HEK293 (cell line): ENCODE results near the gene IGF2BP2.
"Not testable (repeated sequence)": the region's sequence is repeated elsewhere in the genome, so short reads cannot be mapped to it uniquely, and the experiment has no call there.

ENCODE experiments used
- CTCF ChIA-PET: fragments of 350-600 bp; formaldehyde crosslinking; extraction: SDS; loops from one replicate; lab custom pipeline; 2021; ENCODE audit warnings: antibody characterized with exemption; lab: Yijun Ruan, JAX
- POLR2A ChIA-PET: fragments of 300-600 bp; formaldehyde crosslinking; extraction: SDS; loops from one replicate; lab custom pipeline; 2020; ENCODE audit warnings: antibody characterized with exemption, inconsistent platforms; lab: Yijun Ruan, JAX
- H3K27ac ChIP-seq: fragments of 200-500 bp; sonication (Bioruptor generic); 2 replicates; pipeline ENCODE4 v1.5.1; 2014; ENCODE audit warnings: low read depth, low read length, control low read depth, inconsistent platforms; ENCODE audit errors: extremely low read depth
- H3K36me3 ChIP-seq, 2 experiments: fragments of 200-500 bp in 1 of 2; sonication (Bioruptor generic) in 1 of 2; 1 replicate in 1 of 2; 2 replicates in 1 of 2; pipeline ENCODE4 v1.5.1; 2014 to 2017; ENCODE audit warnings: inconsistent platforms in 2 of 2, low read length in 2 of 2; ENCODE audit not compliant: control insufficient read depth in 2 of 2, insufficient read depth in 1 of 2
- H3K4me1 ChIP-seq: fragments of 200-500 bp; sonication (Bioruptor generic); 2 replicates; pipeline ENCODE4 v1.5.1; 2014; ENCODE audit warnings: mild to moderate bottlenecking, low read length, inconsistent platforms; ENCODE audit not compliant: control insufficient read depth, insufficient read depth
- H3K4me3 ChIP-seq: 2 replicates; pipeline ENCODE4 v1.5.1; 2011; ENCODE audit warnings: low read depth, mild to moderate bottlenecking, control low read depth, low read length, moderate library complexity
- H3K9me3 ChIP-seq: fragments of 200-500 bp; sonication (Bioruptor generic); 2 replicates; pipeline ENCODE4 v1.5.1; 2014; ENCODE audit warnings: low read depth, low read length, inconsistent platforms; ENCODE audit not compliant: control insufficient read depth, insufficient read depth
- EGR2 ChIP-seq: fragments of 450-650 bp; formaldehyde crosslinking; IDR thresholded peaks from 2 replicates; pipeline ENCODE4 v1.5.1; 2016; ENCODE audit warnings: low read depth, missing biosample characterization, missing genetic modification characterization
- FEZF1 ChIP-seq: fragments of 450-650 bp; formaldehyde crosslinking; IDR thresholded peaks from 2 replicates; pipeline ENCODE4 v1.5.1; 2016; ENCODE audit warnings: missing biosample characterization, missing genetic modification characterization
- GLIS1 ChIP-seq: fragments of 450-650 bp; formaldehyde crosslinking; IDR thresholded peaks from 2 replicates; pipeline ENCODE4 v1.5.1; 2016; ENCODE audit warnings: missing biosample characterization, missing genetic modification characterization
- HOXD13 ChIP-seq: sonication (generic); formaldehyde crosslinking; IDR thresholded peaks from 2 replicates; pipeline ENCODE4 v1.8.0; 2022; ENCODE audit warnings: missing genetic modification reagents, borderline replicate concordance
- IKZF3 ChIP-seq: fragments of 450-650 bp; IDR thresholded peaks from 2 replicates; pipeline ENCODE4 v1.5.0; 2018; ENCODE audit warnings: missing biosample characterization, mild to moderate bottlenecking, missing genetic modification characterization, moderate library complexity
- KLF1 ChIP-seq: fragments of 450-650 bp; formaldehyde crosslinking; IDR thresholded peaks from 2 replicates; pipeline ENCODE4 v1.5.1; 2016; ENCODE audit warnings: missing biosample characterization, missing genetic modification characterization
- OSR2 ChIP-seq: fragments of 450-650 bp; formaldehyde crosslinking; IDR thresholded peaks from 2 replicates; pipeline ENCODE4 v1.5.1; 2016; ENCODE audit warnings: missing biosample characterization, missing genetic modification characterization
- PRDM1 ChIP-seq: fragments of 450-650 bp; formaldehyde crosslinking; IDR thresholded peaks from 2 replicates; pipeline ENCODE4; 2016; ENCODE audit warnings: missing biosample characterization, missing genetic modification characterization
- SP7 ChIP-seq: fragments of 450-650 bp; formaldehyde crosslinking; IDR thresholded peaks from 2 replicates; pipeline ENCODE4 v1.5.1; 2016; ENCODE audit warnings: missing biosample characterization, missing genetic modification characterization
- YY1 ChIP-seq: fragments of 450-650 bp; formaldehyde crosslinking; IDR thresholded peaks from 2 replicates; pipeline ENCODE4 v1.5.1; 2018; ENCODE audit warnings: missing biosample characterization, missing genetic modification characterization
- ZEB2 ChIP-seq: fragments of 450-650 bp; formaldehyde crosslinking; IDR thresholded peaks from 2 replicates; pipeline ENCODE4 v1.5.1; 2016; ENCODE audit warnings: missing biosample characterization, missing genetic modification characterization
- ZFHX2 ChIP-seq: fragments of 450-650 bp; formaldehyde crosslinking; conservative IDR thresholded peaks from 2 replicates; pipeline ENCODE4 v1.5.1; 2016; ENCODE audit warnings: missing biosample characterization, missing genetic modification characterization
- ZNF121 ChIP-seq: fragments of 450-650 bp; formaldehyde crosslinking; IDR thresholded peaks from 2 replicates; pipeline ENCODE4 v1.5.1; 2016; ENCODE audit warnings: missing biosample characterization, missing genetic modification characterization
- ZNF146 ChIP-seq: fragments of 450-650 bp; formaldehyde crosslinking; IDR thresholded peaks from 2 replicates; pipeline ENCODE4 v1.5.1; 2016; ENCODE audit warnings: missing biosample characterization, missing genetic modification characterization
- ZNF18 ChIP-seq: fragments of 450-650 bp; formaldehyde crosslinking; IDR thresholded peaks from 2 replicates; pipeline ENCODE4 v1.5.1; 2016; ENCODE audit warnings: missing biosample characterization, missing genetic modification characterization
- ZNF223 ChIP-seq: fragments of 450-650 bp; formaldehyde crosslinking; IDR thresholded peaks from 2 replicates; pipeline ENCODE4 v1.5.1; 2016; ENCODE audit warnings: missing biosample characterization, missing genetic modification characterization
- ZSCAN30 ChIP-seq: fragments of 450-650 bp; IDR thresholded peaks from 2 replicates; pipeline ENCODE4 v1.5.1; 2018; ENCODE audit warnings: missing biosample characterization, mild to moderate bottlenecking, missing genetic modification characterization, moderate library complexity
- TF ChIP-seq, protein P1 (sequence below): fragments of 450-650 bp; formaldehyde crosslinking; IDR thresholded peaks from 2 replicates; pipeline ENCODE4 v1.5.1; 2016; ENCODE audit warnings: missing biosample characterization, missing genetic modification characterization
- TF ChIP-seq, protein P2 (sequence below): fragments of 450-650 bp; formaldehyde crosslinking; IDR thresholded peaks from 2 replicates; pipeline ENCODE4 v1.5.1; 2016; ENCODE audit warnings: missing biosample characterization, missing genetic modification characterization
- TF ChIP-seq, protein P3 (sequence below): fragments of 450-650 bp; formaldehyde crosslinking; IDR thresholded peaks from 2 replicates; pipeline ENCODE4 v1.5.1; 2017; ENCODE audit warnings: missing biosample characterization, missing genetic modification characterization

IGF2BP2 gene

DNA sequence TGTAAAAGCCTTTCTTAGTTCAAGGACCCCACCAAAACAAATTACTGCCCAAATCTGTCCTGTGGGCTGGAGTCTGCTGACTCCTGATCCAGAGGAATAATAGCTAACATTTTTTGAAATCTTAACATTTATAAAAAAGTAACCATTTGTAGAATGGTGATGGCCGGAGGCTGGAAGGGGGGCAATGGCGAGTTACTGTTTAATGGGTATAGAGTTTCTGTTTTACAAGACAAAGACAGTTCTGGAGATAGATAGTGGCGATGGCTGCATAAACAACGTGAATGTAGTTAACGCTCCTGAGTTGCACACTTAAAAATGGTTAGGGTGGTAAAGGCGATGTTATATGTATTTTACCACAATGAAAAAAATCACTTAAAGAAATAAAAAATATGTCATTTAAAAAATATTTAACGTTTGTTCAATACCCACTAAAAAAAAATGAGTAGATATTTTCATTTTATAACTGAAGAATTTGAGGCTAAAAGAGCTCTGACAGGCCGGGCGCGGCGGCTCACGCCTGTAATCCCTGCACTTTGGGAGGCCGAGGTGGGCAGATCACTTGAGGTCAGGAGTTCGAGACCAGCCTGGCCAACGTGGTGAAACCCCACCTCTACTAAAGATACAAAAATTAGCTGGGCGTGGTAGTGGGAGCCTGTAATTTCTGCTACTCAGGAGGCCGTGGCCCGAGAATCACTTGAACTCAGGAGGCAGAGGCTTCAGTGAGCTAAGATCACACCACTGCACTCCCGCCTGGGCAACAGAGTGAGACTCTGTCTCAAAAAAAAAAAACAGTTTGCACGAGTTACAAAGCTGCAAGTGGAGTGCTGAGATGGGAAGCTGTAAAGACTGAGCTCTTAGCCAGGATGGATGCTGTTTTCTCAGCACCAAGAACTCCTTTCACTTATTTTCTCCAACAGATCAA, 37.6 kb downstream of the IGF2BP2 start:
- Histone ChIP-seq H3K4me1 (peaks cover 9% of the 10 kb centered on the region), H3K4me3 (no peak overlapping the region)

DNA sequence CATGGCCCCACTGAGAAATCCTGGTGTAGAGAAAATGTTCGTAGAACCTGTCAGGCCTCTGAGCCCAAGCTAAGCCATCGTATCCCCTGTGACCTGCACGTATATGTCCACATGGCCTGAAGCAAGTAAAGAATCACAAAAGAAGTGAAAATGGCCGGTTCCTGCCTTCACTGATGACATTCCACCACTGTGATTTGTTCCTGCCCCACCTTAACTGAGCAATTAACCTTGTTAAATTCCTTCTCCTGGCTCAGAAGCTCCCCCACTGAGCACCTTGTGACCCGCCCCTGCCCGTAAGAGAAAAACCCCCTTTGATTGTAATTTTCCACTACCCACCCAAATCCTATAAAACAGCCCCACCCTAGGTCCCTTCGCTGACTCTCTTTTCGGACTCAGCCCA, 38.6 kb downstream of the IGF2BP2 start:
- H3K4me1 ChIP-seq, H3K36me3 ChIP-seq, H3K4me3 ChIP-seq, H3K27ac ChIP-seq, H3K9me3 ChIP-seq, POLR2A ChIA-PET: not testable (repeated sequence)
- TF ChIP-seq, protein P1, sequence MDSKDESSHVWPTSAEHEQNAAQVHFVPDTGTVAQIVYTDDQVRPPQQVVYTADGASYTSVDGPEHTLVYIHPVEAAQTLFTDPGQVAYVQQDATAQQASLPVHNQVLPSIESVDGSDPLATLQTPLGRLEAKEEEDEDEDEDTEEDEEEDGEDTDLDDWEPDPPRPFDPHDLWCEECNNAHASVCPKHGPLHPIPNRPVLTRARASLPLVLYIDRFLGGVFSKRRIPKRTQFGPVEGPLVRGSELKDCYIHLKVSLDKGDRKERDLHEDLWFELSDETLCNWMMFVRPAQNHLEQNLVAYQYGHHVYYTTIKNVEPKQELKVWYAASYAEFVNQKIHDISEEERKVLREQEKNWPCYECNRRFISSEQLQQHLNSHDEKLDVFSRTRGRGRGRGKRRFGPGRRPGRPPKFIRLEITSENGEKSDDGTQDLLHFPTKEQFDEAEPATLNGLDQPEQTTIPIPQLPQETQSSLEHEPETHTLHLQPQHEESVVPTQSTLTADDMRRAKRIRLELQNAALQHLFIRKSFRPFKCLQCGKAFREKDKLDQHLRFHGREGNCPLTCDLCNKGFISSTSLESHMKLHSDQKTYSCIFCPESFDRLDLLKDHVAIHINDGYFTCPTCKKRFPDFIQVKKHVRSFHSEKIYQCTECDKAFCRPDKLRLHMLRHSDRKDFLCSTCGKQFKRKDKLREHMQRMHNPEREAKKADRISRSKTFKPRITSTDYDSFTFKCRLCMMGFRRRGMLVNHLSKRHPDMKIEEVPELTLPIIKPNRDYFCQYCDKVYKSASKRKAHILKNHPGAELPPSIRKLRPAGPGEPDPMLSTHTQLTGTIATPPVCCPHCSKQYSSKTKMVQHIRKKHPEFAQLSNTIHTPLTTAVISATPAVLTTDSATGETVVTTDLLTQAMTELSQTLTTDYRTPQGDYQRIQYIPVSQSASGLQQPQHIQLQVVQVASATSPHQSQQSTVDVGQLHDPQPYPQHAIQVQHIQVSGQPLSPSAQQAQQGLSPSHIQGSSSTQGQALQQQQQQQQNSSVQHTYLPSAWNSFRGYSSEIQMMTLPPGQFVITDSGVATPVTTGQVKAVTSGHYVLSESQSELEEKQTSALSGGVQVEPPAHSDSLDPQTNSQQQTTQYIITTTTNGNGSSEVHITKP (tag by site-specific recombination): 0 out of 2 replicates have a peak, but pooled peaks have one; percentile 17
- TF ChIP-seq HOXD13 (CRISPR knock-in tag) (0 out of 2 replicates have a peak, but pooled peaks have one; percentile 62), GLIS1 (peak; percentile 92), PRDM1 (tag by site-specific recombination) (peak; percentile 57; the same call in 1 of the 2 replicates), SP7 (peak; percentile 21; the same call in 1 of the 2 replicates), KLF1 (tag by site-specific recombination) (peak; percentile 81), ZNF223 (tag by site-specific recombination) (peak; percentile 74; the same call in 1 of the 2 replicates), EGR2 (peak; percentile 15; the same call in 1 of the 2 replicates), FEZF1 (tag by site-specific recombination) (peak; percentile 45)
- CTCF ChIA-PET: interaction anchor here (0.6 to 1.8 kb wide), 3 partner anchors 17 to 27 kb away, joined by 4 to 6 read pairs (median 5); no protein-coding TSS in a partner anchor

More for the DNA sequence above, 37.6 kb downstream of the IGF2BP2 start:
- CTCF ChIA-PET: interaction anchor here (0.6 to 2.9 kb wide), 4 partner anchors 18 to 85 kb away, joined by 3 to 10 read pairs (median 5); no protein-coding TSS in a partner anchor
- Histone ChIP-seq H3K36me3 (peaks cover 0 to 4% of the 10 kb centered on the region in 2 experiments; a peak in 1 of 3 replicates), H3K27ac (no peak overlapping the region; the same call in 1 of the 2 replicates), H3K9me3 (no peaks in the 10 kb centered on the region)
- POLR2A ChIA-PET: no interaction called here
- TF ChIP-seq ZNF146 (tag by site-specific recombination) (no peak), ZEB2 (tag by site-specific recombination) (no peak), ZSCAN30 (peak; percentile 94), IKZF3 (tag by site-specific recombination) (0 out of 2 replicates have a peak, but pooled peaks have one; percentile 18), ZNF18 (tag by site-specific recombination) (peak; percentile 65), ZNF223 (tag by site-specific recombination) (no peak), ZFHX2 (tag by site-specific recombination) (0 out of 2 replicates have a peak, but pooled peaks have one; percentile 26), YY1 (tag by site-specific recombination) (0 out of 2 replicates have a peak, but pooled peaks have one; percentile 35), PRDM1 (tag by site-specific recombination) (0 out of 2 replicates have a peak, but pooled peaks have one; percentile 58), GLIS1 (peak; percentile 64), ZNF121 (tag by site-specific recombination) (peak; percentile 88), KLF1 (tag by site-specific recombination) (0 out of 2 replicates have a peak, but pooled peaks have one; percentile 23), HOXD13 (CRISPR knock-in tag) (no peak), OSR2 (tag by site-specific recombination) (0 out of 2 replicates have a peak, but pooled peaks have one; percentile 32)
- TF ChIP-seq, protein P2, sequence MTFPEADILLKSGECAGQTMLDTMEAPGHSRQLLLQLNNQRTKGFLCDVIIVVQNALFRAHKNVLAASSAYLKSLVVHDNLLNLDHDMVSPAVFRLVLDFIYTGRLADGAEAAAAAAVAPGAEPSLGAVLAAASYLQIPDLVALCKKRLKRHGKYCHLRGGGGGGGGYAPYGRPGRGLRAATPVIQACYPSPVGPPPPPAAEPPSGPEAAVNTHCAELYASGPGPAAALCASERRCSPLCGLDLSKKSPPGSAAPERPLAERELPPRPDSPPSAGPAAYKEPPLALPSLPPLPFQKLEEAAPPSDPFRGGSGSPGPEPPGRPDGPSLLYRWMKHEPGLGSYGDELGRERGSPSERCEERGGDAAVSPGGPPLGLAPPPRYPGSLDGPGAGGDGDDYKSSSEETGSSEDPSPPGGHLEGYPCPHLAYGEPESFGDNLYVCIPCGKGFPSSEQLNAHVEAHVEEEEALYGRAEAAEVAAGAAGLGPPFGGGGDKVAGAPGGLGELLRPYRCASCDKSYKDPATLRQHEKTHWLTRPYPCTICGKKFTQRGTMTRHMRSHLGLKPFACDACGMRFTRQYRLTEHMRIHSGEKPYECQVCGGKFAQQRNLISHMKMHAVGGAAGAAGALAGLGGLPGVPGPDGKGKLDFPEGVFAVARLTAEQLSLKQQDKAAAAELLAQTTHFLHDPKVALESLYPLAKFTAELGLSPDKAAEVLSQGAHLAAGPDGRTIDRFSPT (tag by site-specific recombination): peak; percentile 41; the same call in 1 of the 2 replicates
- TF ChIP-seq, protein P3, sequence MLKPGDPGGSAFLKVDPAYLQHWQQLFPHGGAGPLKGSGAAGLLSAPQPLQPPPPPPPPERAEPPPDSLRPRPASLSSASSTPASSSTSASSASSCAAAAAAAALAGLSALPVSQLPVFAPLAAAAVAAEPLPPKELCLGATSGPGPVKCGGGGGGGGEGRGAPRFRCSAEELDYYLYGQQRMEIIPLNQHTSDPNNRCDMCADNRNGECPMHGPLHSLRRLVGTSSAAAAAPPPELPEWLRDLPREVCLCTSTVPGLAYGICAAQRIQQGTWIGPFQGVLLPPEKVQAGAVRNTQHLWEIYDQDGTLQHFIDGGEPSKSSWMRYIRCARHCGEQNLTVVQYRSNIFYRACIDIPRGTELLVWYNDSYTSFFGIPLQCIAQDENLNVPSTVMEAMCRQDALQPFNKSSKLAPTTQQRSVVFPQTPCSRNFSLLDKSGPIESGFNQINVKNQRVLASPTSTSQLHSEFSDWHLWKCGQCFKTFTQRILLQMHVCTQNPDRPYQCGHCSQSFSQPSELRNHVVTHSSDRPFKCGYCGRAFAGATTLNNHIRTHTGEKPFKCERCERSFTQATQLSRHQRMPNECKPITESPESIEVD (tag by site-specific recombination): peak; percentile 79
